ENCODE measurements around the gene BAAT.
"Not testable (repeated sequence)": the region's sequence is repeated elsewhere in the genome, so short reads cannot be mapped to it uniquely, and the experiment has no call there.

Gene BAAT

GRCh38 chr9:101362450-101362849 lies 22.4 kb downstream of the BAAT start:
- no peak for DNase-seq (ENCODE audit: low read depth, low spot score)

GRCh38 chr9:101360647-101361046 lies 24.2 kb downstream of the BAAT start:
- DNase-seq (ENCODE audit: low read depth, low spot score) = no peak

- no peak for DNase-seq (ENCODE audit: low read depth, low spot score)
Observed at GRCh38 chr9:101359679-101360078, 25.1 kb downstream of the BAAT start.

GRCh38 chr9:101356619-101357018 lies 28.2 kb downstream of the BAAT start:
- no peak for DNase-seq (ENCODE audit: low read depth, low spot score)

DNA sequence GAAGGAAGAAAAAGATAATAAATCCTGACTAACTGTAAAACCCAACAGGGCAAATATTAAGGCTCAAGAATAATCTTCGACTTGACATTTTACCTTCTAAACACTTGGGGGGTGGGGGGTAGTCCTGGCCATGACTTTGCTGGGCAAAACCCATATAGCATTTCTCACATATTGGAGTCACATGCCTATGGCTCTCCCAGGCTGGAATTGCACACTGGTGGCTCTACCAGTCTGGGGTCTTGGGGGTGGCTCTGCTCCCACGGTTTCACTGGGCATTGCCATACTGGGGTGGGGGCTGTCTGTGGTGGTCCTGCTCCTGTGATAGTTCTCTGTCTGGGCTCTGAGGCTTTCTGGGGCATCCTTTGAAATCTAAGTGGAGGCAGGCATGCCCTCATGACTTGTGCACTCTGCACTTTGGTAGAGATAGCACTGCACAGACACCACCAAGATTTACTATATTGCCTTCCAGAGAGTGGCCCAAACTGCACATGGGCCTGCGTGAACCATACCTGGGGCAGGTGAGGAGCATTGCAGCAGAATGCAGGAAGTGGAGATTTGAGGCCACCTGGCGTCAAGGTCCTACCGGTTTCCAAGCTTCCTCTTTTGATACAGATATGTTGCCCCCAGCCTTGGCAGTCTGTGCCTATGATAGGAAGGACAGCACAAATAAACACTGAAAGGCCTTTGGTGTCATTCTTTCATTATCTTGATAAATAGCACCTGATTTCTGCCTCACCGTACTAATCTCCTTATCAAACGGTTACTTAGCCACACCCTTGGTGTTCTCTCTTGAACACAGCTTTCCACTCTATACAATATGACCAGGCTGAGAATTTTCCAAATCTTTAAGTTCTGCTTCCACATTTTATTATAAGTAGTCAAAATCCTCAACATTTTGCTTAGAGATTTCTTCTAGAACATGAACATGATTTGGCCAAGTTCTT lies 29.8 kb downstream of the BAAT start:
- DNase-seq (ENCODE audit: low read depth, low spot score) = no peak

GRCh38 chr9:101354143-101354764 lies 30.6 kb downstream of the BAAT start:
- DNase-seq (ENCODE audit: low read depth, low spot score) = no peak

- no peak for DNase-seq (ENCODE audit: low read depth, low spot score)
Observed at GRCh38 chr9:101353683-101354082, 31.1 kb downstream of the BAAT start.

DNA sequence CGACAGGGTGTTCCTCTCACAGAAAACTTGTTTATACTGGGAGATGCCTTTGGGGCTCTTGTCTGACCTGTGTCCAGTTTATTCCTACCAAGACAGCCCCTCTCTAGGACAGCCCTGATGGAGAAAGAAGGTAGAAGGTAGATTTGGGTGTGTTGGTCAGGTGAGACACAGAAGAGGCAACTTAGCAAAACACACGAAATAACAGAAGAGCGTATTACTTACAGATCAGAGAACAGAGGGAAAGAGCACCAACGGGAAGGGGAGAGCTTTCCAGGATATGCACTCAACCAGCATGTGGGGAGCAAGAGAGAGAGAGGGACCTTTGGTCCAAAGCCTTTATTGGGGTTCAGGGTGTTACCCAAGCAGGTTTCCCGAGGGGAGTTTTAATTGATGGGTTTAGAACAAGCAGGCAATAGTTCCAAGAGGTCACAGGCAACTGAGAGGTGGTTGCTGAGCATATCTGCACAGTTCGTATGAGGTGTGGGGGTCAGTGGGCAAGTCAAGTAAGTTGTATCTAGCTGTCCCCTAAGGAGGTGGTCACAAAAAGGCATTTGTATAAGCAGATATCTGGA lies 31.8 kb downstream of the BAAT start:
- no peak for DNase-seq (ENCODE audit: low read depth, low spot score)

DNA sequence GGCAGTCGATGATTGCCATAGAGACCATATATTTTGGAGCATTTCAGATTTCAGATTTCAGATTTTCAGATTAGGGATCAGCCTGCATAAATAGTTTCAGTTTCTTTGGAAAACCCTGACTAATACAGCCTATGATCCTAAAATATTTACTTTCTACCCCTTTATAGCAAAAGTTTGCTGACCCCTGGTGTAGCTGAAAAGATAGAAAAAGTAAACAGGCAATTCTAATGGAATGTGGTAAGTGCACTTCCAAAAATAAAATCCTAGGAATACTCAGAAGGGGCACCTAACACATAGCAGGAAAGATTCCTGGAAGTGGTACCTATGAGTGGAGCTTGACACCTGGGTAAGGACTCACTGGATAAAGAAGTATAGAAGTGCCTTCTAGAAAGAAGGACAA lies 34.5 kb downstream of the BAAT start:
- DNase-seq (ENCODE audit: low read depth, low spot score) = no peak

DNA sequence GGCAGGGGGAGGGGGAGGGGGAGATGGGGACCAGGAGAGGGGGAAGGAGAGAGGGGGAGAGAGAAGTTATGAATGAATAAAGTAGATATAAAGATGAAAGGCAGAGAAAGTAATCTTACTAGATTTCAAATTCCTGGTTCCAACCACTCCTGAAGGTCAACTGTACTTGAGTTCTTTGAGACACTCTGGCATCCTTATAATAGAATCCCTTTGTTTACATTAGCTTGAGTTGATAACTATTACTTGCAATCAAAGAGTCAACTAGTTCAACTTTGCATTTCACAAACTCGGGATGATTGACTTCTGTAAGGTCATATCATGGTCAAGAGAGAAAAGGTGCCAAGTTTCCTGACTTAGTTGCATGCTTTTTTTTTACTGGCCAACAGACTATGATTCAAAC lies 42.2 kb downstream of the BAAT start:
- DNase-seq (ENCODE audit: low read depth, low spot score) = no peak

DNA sequence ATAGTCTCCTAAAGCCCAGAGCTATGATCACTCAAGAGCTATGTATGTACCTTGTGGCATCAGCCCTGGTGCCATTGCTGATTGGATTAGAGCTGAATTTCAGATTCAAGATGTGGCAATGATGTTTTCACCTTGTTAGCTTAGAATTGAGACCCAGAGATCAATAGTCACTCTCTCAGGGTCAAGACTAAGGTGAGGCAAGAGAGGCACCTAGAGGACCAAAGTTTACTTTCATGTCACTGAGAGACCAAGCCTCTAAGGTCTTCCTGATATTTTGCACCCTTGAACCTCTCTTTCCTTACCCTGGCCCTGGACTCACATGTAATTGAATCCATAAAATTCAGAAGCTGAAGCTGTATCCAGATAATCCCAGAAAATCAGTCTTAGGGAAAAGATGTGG lies 42.8 kb downstream of the BAAT start:
- DNase-seq (ENCODE audit: low read depth, low spot score) = no peak

GRCh38 chr9:101337237-101337636 lies 47.6 kb downstream of the BAAT start:
- DNase-seq (ENCODE audit: low read depth, low spot score) = no peak

GRCh38 chr9:101336091-101336490 lies 48.7 kb downstream of the BAAT start:
- DNase-seq (ENCODE audit: low read depth, low spot score) = no peak

GRCh38 chr9:101333926-101334702 lies 50.7 kb downstream of the BAAT start:
- DNase-seq (ENCODE audit: low read depth, low spot score) = no peak

DNA sequence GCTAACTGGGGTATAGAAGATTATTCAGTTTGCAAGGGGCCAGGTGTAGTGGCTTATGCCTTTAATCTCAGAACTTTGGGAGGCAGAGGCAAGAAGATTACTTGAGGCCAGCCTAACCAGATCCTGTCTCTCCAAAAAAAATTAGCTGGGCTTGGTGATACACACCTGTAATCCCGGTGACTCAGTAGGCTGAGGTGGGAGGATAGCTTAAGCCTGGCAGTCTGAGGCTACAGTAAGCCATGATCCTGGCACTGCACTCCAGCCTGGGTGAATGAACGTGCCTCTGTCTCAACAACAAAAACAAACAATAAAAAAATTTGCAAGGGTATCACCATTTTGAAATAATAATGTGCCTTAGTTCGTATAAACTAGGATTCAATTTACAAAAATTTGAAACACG lies 51.3 kb downstream of the BAAT start:
- DNase-seq (ENCODE audit: low read depth, low spot score) = no peak

- no peak for DNase-seq (ENCODE audit: low read depth, low spot score)
Observed at GRCh38 chr9:101332362-101332761, 52.4 kb downstream of the BAAT start.

DNA sequence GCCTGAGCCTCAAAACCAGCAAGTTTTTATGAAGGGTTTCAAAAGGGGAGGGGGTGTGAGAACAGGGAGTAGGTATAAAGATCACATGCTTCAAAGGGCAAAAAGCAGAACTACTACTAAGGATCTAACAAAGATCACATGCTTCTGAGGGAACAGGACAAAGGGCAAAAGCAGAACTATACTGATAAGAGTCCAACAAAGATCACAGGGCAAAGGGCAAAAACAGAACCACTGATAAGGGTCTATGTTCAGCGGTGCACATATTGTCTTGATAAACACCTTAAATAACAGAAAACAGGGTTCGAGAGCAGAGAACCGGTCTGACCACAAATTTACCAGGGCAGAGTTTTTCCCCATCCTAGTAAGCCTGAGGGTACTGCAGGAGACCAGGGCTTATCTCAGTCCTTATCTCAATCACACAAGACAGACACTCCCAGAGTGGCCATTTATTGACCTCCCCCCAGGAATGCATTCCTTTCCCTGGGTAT lies 57.3 kb downstream of the BAAT start:
- not testable (repeated sequence) for DNase-seq (ENCODE audit: low read depth, low spot score)

DNA sequence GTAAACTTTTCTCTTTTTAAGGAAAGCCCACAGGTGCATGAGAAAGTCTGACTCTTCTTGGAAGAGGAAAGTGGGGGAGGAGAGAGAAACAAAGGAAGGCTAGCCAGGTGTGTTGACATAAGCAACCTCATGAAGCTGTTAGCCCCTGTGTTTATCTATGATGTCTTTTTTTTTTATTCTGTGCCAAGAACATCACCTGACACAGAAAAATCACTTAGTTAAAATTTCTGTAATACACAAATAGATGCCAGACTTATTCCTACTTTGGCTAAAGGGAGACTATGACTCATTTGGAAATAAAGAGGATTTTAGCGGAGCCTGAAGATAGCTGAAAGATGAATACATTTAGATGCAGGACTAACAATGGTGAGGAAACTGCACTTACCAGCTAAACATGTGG lies 58.3 kb downstream of the BAAT start:
- DNase-seq (ENCODE audit: low read depth, low spot score) = no peak

- DNase-seq (ENCODE audit: low read depth, low spot score) = no peak
Observed at GRCh38 chr9:101326035-101326434, 58.8 kb downstream of the BAAT start.

DNA sequence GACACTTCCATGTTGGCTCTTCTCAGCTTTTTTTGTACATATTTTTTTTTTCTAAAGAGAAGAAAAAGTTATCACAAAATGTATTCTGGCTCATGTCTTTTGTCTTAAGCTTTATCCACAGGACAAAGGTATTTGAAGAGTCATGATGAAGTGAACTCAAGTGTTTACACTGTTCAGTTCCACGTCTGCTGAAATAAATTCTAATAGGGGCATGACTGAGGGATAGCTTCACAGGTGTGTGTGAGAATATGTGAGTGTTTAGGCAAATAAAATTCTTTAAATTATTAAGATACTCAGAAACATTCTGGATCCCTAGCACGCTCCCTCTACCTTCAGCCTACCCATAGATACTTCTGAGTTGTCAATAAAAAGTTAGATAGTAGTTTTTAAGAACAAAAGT lies 59.8 kb downstream of the BAAT start:
- DNase-seq (ENCODE audit: low read depth, low spot score) = no peak

- DNase-seq (ENCODE audit: low read depth, low spot score) = no peak
Observed at GRCh38 chr9:101324245-101324804, 60.5 kb downstream of the BAAT start.

DNA sequence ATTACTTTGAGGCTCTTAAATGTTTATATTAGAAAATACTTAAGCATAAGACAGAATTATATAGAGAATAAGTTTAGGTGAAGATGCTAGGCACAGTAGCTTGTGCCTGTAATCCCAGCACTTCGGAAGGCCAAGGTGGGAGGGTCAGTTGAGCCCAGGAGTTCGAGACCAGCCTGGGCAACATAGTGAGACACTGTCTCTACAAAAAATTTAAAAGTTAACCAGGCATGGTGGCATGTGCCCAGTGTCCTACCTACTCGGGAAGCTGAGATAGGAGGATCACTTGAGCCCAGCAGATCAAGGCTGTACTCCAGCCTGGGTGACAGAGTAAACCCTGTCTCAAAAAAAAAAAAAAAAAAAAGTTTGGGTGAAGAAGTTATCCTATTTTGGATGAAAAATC lies 61.7 kb downstream of the BAAT start:
- no peak for DNase-seq (ENCODE audit: low read depth, low spot score)

Data from activated CD4-positive, CD25-positive, alpha-beta regulatory T cell treated with anti-CD3 and anti-CD28 coated beads, Interleukin-2, amount 50 U/mL, for 16 hours (primary cell).